DND-41 (cell line): ENCODE data around the gene OR2T3.
"Not testable (repeated sequence)": the region's sequence is repeated elsewhere in the genome, so short reads cannot be mapped to it uniquely, and the experiment has no call there.

Experiments
- ATAC-seq: fragments of 200-7000 bp; cut with Tn5 transposase; 3 replicates; pipeline ENCODE4 v1.9.1; 2021; ENCODE audit warnings: low read depth; ENCODE audit not compliant: insufficient read depth
- DNase-seq: peaks from one replicate; pipeline ENCODE4 v3.0.0-alpha.2; 2020
- H2AFZ ChIP-seq: 2 replicates; pipeline ENCODE4 v1.6.0; 2012; ENCODE audit warnings: low read depth, low read length
- H3K27ac ChIP-seq: 2 replicates; pipeline ENCODE4 v1.5.1; 2012; ENCODE audit warnings: low read length, inconsistent platforms
- H3K27me3 ChIP-seq: fragments of 200-600 bp; sonication (generic); 2 replicates; pipeline ENCODE4 v1.6.0; 2012; ENCODE audit warnings: low read length, mild to moderate bottlenecking, inconsistent platforms; ENCODE audit not compliant: insufficient read depth, poor library complexity
- H3K36me3 ChIP-seq: 2 replicates; pipeline ENCODE4 v1.5.1; 2012; ENCODE audit warnings: low read length, inconsistent platforms; ENCODE audit not compliant: insufficient read depth
- H3K4me1 ChIP-seq: 2 replicates; pipeline ENCODE4 v1.5.1; 2012; ENCODE audit warnings: mild to moderate bottlenecking, low read length; ENCODE audit not compliant: insufficient read depth
- H3K4me2 ChIP-seq: 2 replicates; pipeline ENCODE4 v1.6.0; 2012; ENCODE audit warnings: mild to moderate bottlenecking, moderate library complexity, low read length, inconsistent platforms; ENCODE audit not compliant: insufficient read depth
- H3K4me3 ChIP-seq, 2 experiments: fragments of 200-600 bp in 1 of 2; shearing (Covaris generic) in 1 of 2; 2 replicates each; pipeline ENCODE4 v1.5.1; 2012 to 2016; ENCODE audit warnings: inconsistent platforms in 2 of 2, low read length in 2 of 2, mild to moderate bottlenecking in 2 of 2, low read depth in 1 of 2, moderate library complexity in 1 of 2
- H3K79me2 ChIP-seq: 2 replicates; pipeline ENCODE4 v1.6.0; 2012; ENCODE audit warnings: low read length, inconsistent platforms; ENCODE audit not compliant: insufficient read depth
- H3K9ac ChIP-seq: 2 replicates; pipeline ENCODE4 v1.6.0; 2012; ENCODE audit warnings: low read depth, mild to moderate bottlenecking, inconsistent platforms, low read length, moderate library complexity
- H3K9me3 ChIP-seq: 2 replicates; pipeline ENCODE4 v1.5.1; 2012; ENCODE audit warnings: low read length, moderate library complexity, mild to moderate bottlenecking, inconsistent platforms; ENCODE audit not compliant: insufficient read depth, severe bottlenecking
- H4K20me1 ChIP-seq: 2 replicates; pipeline ENCODE4 v1.6.0; 2012; ENCODE audit warnings: low read length; ENCODE audit not compliant: insufficient read depth
- EZH2 ChIP-seq: IDR thresholded peaks from 3 replicates; pipeline ENCODE4 v1.6.1; 2012; ENCODE audit warnings: borderline replicate concordance, low read depth, mild to moderate bottlenecking, moderate library complexity, low read length, inconsistent platforms; ENCODE audit not compliant: severe bottlenecking
- TF ChIP-seq, protein P1 (sequence below): IDR thresholded peaks from 2 replicates; pipeline ENCODE4 v1.5.1; 2012; ENCODE audit warnings: borderline replicate concordance, low read length, moderate library complexity, mild to moderate bottlenecking; ENCODE audit not compliant: poor library complexity, severe bottlenecking; ENCODE audit errors: extremely low read depth

Gene OR2T3

DNA sequence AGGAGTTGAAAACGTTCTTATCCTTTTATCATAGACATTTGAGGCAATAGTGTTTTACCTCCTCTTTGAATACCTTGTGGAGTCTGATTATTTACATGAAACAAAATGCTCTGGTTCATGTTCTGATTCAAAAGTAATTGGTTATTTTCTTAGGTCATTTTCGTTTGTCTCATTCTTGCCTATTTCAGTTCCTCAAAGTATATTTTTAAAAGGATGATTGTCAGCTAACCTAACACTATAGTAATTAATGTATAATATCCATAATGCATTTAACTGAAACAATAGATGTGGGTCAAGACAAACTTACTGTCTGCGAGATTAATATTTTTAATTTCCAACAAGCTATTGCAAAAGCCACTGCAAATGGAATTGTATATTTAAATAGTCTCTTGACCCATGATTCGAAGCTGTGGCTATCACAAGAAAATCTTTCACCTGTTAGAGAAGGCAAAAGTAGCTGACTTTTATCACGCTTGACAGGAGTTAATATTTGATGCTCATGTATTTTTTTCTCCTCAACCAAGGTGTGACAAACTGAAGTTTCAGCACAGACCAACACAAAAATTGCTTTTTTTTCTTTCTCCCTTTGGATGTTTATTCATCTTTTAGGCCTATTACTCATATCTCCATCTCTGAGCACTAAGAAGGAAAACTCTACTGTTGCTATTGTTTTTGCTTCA, 22.5 kb upstream of the OR2T3 start:
- not testable (repeated sequence) for H4K20me1 ChIP-seq, H3K79me2 ChIP-seq, H3K4me3 ChIP-seq, H2AFZ ChIP-seq, H3K4me1 ChIP-seq, H3K9ac ChIP-seq, H3K27me3 ChIP-seq, H3K4me2 ChIP-seq, H3K9me3 ChIP-seq, H3K36me3 ChIP-seq, H3K27ac ChIP-seq, ATAC-seq, DNase-seq

DNA sequence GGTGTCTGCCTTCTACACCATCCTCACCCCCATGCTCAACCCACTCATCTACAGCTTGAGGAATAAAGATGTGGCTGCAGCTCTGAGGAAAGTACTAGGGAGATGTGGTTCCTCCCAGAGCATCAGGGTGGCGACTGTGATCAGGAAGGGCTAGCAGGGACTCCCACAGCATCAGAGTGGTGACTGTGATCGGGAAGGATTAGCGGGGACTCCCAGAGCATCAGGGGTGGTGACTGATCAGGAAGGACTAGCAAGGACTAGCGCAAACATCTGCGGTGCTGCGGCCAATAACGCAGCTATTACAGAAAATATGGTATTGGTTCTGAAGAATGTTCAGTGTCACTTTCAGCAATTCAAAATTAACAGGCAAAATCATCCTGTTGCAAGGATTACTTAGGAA, 19.5 kb upstream of the OR2T3 start:
- H3K9ac ChIP-seq, H4K20me1 ChIP-seq, H2AFZ ChIP-seq, H3K27ac ChIP-seq, H3K4me1 ChIP-seq, ATAC-seq, H3K4me3 ChIP-seq, DNase-seq, H3K27me3 ChIP-seq, H3K79me2 ChIP-seq, H3K4me2 ChIP-seq, H3K36me3 ChIP-seq, H3K9me3 ChIP-seq: not testable (repeated sequence)

DNA sequence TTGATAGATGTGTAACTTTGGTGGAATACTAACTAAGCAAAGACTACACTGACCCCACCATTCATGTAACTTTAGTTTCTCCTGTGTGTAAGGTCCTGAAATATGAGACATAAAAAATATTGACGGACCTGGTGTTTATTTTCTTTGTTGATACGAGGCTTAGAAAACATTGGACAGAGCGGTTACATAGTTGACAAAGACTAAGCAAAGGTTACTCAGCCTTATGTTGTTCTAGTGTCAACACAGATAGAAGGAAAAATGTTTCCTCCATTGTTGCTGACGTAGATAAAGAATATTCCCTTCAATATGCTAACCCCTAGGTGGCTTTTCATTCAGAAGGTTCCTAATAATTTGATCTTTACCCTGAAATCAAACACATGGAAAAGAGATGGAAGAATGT, 18.1 kb upstream of the OR2T3 start:
- H4K20me1 ChIP-seq, H3K27ac ChIP-seq, H3K4me1 ChIP-seq, H3K27me3 ChIP-seq, H3K9me3 ChIP-seq, H3K9ac ChIP-seq, DNase-seq, H2AFZ ChIP-seq, ATAC-seq, H3K4me2 ChIP-seq, H3K36me3 ChIP-seq, H3K79me2 ChIP-seq, H3K4me3 ChIP-seq: not testable (repeated sequence)

DNA sequence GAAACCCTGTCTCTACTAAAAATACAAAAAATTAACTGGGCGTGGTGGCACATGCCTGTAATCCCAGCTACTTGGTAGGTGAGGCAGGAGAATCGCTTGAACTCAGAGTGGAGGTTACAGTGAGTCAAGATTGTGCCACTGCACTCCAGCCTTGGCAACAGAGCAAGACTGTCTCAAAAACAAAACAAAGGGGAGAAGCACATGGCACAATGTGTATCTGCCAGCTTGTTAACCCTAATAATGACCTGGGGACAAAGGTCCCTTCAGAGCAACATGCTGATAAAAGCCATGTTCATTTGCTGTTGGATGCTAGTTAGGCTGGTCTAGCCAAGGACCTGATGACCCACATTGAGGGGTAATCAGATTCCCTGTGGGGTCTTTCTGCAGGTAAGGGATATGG, 16.5 kb upstream of the OR2T3 start:
- not testable (repeated sequence) for H3K9me3 ChIP-seq, H4K20me1 ChIP-seq, H3K9ac ChIP-seq, H2AFZ ChIP-seq, ATAC-seq, H3K27me3 ChIP-seq, H3K79me2 ChIP-seq, H3K36me3 ChIP-seq, H3K4me2 ChIP-seq, H3K4me1 ChIP-seq, H3K27ac ChIP-seq, DNase-seq, H3K4me3 ChIP-seq

DNA sequence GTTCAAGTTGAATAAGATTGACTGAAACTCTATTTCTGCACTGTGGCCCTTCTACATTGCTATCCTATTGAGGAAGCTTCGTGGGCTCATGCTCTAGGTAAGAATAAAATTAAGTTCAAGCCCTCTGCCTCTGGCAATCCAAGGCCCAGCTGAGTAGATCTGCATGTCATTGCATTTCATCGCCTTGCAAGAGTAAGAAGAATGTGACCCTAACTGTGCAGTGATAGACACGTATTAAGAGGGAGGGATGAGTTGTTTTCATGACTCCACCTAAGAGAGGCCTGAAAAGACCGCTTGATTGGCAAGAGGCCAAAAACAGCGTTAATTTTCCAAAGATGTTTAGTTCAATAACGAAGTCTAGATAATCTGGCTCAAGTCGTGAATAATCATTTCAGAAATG, 14.0 kb upstream of the OR2T3 start:
- not testable (repeated sequence) for H3K27ac ChIP-seq, H3K36me3 ChIP-seq, H2AFZ ChIP-seq, H3K4me3 ChIP-seq, H3K79me2 ChIP-seq, H3K9me3 ChIP-seq, DNase-seq, H3K4me2 ChIP-seq, H3K9ac ChIP-seq, ATAC-seq, H3K27me3 ChIP-seq, H3K4me1 ChIP-seq, H4K20me1 ChIP-seq

DNA sequence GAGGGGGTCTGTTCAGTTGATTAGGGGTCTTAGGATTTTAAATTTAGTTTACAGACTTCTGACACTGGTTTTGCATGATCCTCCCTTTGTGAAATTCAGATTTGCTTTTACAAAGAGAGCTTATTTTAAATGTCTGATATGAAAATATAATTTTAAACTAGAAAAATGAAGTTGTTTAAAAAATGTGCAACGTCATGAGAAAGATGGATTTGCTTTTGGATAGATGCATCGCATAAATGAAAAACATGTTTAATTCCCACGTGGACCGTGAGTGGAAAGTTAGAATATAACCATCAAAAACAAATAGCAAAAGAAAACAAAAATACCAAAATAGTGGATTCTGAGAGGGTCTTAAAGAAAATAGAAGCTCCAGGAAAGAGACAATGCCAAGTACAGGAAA, 2.0 kb upstream of the OR2T3 start:
- Histone ChIP-seq H3K79me2 (no peaks in the 10 kb centered on the region), H3K36me3 (no peaks in the 10 kb centered on the region), H3K27me3 (no peaks in the 10 kb centered on the region), H4K20me1 (no peaks in the 10 kb centered on the region), H3K4me2 (no peak overlapping the region), H3K4me1 (no peaks in the 10 kb centered on the region), H3K9ac (no peak overlapping the region), H3K4me3 (no peak overlapping the region), H3K27ac (no peak overlapping the region), H2AFZ (no peak overlapping the region), H3K9me3 (no peaks in the 10 kb centered on the region)
- no peak for DNase-seq
- TF ChIP-seq EZH2 = no peak
- TF ChIP-seq, protein P1, sequence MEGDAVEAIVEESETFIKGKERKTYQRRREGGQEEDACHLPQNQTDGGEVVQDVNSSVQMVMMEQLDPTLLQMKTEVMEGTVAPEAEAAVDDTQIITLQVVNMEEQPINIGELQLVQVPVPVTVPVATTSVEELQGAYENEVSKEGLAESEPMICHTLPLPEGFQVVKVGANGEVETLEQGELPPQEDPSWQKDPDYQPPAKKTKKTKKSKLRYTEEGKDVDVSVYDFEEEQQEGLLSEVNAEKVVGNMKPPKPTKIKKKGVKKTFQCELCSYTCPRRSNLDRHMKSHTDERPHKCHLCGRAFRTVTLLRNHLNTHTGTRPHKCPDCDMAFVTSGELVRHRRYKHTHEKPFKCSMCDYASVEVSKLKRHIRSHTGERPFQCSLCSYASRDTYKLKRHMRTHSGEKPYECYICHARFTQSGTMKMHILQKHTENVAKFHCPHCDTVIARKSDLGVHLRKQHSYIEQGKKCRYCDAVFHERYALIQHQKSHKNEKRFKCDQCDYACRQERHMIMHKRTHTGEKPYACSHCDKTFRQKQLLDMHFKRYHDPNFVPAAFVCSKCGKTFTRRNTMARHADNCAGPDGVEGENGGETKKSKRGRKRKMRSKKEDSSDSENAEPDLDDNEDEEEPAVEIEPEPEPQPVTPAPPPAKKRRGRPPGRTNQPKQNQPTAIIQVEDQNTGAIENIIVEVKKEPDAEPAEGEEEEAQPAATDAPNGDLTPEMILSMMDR = no peak
- ATAC-seq = no peak

DNA sequence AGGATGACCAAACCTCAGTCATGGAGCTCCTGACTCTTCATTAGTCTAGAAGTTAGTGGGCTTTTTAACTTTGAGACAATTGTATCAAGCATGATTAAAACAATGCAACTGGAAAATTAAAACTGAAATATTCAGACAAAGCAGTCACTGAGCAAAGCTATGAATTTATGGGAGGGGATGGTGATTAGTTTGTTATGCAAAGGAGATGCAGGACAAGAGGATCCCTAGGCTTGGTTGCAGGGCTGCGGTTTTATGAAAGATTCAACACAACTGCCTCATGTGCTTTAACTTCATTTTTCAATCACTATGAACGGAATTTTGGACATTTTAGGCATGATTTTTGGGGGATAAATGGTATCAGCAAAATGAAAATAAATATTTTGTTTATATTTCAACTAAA, 1.0 kb upstream of the OR2T3 start:
- H3K4me3 ChIP-seq, H3K9ac ChIP-seq, ATAC-seq: not testable (repeated sequence)

More for the DNA sequence above, 1.0 kb upstream of the OR2T3 start:
- H3K79me2 ChIP-seq, H3K27me3 ChIP-seq, H3K4me2 ChIP-seq, H4K20me1 ChIP-seq, DNase-seq, H3K27ac ChIP-seq, H3K4me1 ChIP-seq, H3K36me3 ChIP-seq, H2AFZ ChIP-seq, H3K9me3 ChIP-seq: not testable (repeated sequence)
